ENCODE measurements around the gene PTRH2.

DNA sequence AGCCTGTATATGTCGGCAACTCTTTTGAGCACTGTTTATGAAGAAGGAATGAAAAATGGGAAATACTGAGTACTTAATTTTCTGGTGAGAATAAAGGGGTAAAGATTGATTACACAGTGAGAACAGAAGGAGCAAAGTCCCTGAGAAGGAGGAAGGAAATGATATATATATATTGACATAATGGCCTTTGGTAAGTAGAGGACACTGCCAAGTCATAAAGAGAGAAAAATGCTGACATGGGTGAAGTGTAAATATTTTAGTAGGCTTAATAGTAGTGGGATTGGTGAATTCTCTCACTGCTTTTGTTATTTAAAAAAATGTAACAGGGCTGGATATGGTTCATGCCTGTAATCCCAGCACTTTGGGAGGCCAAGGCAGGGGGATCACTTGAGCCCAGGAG lies 16.4 kb upstream of the PTRH2 start:
- TF ChIP-seq CTCF (IDR thresholded peaks at IDR 0.05; ENCODE audit: low read length) (no peak), EZH2 (IDR thresholded peaks at IDR 0.05; ENCODE audit: borderline replicate concordance, low read length) (no peak)

Data from OCI-LY1 (cell line).